GM10847 (cell line): ENCODE measurements around the gene USP19.

ENCODE experiments used
- POLR2A ChIP-seq: IDR thresholded peaks from 2 replicates; pipeline ENCODE4 v1.6.1; 2011; ENCODE audit not compliant: insufficient read length; ENCODE audit errors: extremely low read depth

Gene USP19

DNA sequence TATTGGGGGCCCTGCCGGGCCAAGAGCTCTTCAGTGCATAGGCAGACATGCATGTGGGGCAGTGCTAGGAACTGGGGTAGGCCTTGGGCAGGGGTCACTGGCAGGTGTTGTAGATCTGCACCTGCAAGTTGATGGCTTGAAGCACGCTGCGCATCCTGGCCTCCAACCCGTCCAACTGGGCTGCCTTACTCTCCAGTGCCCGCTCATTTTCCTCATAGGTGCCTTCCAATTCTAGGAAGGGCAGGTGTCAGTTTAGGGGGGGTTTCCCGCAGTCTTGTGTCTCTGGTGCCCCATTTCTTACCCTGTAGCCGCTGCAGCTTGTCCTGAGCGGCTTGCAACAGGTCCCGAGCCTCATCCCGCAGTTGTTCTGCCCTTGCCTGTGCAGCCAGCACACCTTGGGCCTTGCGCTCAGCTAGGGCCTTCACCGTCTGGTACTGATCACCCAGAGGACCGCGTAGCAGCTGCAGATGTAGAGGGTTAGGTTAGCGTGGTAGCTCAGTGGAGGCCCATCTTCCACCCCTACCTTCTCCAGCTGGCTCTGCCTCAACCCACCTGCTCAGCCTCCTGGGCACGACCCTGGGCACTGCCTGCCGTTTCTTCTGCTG lies 611 bp upstream of the USP19 start:
- TF ChIP-seq POLR2A: no peak

DNA sequence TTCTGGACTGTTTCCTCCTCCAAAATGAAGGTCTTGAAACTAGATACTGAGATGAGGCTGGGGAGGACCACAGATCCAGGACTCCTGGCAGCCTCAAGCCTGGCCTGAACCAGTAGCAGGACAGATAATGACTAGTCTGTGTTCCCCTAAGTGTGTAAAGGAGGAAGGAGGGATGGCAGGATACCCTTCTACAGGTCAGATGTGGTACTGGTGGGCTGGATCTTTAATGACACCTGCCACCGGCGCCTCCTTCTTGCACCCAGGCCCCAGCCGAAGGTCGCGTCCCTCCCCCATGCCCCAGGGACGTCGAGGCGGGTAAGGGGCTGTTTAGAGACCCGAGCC lies 556 bp downstream of the USP19 start:
- TF ChIP-seq POLR2A: no peak

DNA sequence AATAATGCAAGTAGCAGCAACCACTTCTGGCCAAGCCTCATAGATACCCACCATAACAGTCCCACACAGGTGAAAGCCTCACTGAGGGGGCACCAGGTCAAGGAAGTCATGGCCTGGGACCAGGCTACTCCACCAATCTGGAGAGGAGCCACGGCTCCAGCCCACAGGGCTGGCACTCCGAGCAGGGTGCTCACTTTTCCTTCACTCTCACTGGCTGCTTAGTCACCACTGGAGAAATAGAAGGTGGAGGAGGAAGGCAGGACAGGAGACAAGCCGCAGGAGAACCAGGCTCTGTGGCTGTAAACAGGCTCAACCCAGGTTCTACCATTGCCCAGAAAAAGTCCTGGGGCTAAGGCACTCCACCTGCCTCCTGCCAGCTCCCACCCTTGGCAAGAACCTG lies 1.2 kb downstream of the USP19 start:
- no peak for TF ChIP-seq POLR2A

DNA sequence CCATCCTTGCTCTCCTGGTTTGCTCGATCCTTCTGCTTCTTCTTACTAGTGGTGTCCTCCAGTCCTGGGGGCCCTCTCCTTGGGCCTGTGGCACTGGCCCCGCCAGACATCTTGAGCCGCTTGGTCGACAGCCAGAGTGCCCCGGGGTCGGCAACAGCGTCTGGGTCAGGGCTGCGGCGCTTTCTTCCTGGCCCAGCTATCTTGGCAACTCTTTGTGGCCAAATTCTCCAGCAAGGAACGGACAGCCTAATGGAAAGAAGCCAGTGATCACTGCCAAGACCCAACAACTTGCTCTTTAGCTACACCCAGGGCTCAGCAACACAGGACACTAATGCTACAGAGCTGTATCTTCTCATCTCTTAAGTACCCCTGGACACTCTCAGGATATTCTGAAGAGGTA lies 1.6 kb downstream of the USP19 start:
- TF ChIP-seq POLR2A: no peak

DNA sequence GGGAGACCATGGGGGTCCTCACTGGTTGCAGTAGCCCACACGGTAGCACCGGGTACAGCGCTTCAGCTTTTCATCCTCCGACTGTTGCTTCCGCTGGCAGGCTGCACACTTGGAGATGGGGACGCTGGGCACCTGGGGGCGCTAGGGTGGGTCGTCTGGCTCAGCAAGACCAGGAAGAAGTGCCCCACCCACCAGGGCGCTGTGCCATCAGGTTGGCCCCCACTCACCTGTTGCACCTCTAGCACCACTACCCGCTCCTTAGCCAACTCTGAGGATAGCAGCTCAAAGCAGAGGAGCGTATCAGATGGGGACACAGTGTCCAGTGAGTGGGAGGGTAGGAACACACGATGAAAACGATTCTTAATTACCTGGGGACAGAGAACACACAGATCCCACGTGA lies 8.4 kb downstream of the USP19 start:
- no peak for TF ChIP-seq POLR2A

DNA sequence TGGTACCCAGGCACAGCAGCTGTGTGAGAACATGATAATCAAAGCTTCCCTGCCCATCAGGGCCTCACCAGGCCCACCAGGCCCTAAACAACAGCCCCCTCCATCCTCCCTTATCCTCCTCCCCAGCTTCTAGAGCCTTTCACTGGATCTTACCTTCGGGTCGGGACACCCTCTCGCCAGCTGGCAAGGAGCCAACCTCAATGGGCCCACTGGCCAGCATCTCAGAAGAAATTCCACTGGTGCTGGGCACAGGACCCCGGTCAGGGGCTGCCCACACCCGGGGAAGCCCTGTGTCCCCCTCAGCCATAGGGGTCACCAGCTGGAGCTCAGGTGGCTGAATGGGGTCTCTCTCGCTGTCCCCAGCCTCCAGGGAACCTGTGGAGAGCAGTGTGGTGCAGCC lies 9.3 kb downstream of the USP19 start:
- no peak for TF ChIP-seq POLR2A

DNA sequence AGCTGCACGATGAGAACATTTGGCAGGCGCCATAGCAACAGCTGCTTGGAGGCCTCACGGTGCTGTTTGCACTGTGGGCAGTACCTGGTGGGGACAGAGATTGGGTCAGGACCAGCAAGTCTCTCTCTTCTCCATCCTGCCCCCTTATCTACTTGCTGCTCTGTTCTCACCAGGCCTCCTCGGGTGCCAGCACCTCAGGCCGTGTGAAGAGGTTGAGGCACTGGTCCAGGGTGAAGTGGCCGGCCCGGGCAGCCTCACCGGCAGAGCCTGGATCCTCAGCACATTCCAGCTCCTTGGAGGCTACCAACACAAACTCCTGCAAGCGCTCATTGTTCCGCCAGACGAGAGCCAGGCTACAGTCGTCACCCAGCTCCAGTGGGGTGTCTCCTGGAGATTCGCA lies 9.8 kb downstream of the USP19 start:
- TF ChIP-seq POLR2A: no peak

DNA sequence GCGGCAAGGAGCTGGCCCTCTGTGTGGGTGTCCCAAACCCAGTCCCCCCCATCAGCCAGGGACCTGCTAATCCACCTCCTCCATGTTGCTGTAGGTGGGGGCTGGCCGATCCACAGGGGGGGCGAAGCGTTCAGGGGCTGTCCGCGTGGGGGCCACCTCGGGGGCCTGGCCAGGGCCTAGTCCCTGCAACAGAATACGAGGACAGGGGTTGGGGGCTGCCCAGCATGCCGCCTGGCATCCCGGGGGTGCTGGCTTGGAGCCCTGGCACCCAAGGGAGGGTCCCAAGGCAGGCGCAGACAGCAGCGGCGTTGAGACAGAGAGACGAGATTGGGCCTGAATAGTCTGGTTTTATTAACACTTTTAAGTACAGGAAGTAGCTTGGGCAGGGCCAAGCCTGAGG lies 12.3 kb downstream of the USP19 start:
- TF ChIP-seq POLR2A: no peak

DNA sequence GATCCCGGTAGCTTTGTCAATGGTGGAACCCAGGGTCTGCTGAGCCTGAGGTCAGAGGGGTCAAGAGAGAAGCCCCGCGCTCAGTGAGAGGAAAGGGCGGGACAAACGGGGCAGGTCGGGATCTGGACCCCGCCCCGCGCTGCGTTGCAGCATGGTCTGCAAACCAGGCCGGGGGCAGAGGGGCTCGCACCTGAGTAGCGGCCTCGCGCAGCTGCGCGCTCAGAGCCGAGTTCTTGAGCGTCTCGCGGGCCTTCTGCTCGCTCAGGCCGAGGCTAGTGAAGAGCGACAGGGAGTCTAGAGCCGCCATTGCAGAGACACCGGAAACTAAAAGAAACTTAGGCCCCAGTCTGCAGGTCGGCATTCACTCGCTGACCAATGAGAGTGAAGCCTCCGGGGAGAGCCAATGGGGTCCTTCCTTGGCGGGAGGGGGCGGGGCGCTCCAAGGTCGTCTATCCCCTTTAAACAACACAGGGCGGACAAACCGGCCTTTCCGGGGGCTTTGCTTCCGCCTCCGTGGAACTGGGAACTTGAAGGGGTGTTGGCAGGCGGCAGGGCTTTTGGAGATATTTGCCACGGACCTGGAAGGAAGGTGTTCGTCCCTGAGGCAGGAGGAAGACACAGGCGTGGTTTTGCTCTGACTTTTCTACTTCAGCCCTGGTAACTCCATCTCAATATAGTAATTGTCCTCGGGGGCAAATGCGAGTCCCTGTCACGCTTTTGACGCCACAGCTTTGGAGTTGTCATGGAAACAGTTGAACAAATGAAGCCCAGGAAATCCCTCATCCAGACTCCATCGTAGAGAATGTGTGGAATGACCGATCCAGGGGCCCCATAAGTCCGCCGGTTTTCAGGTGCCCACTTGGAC lies 16.0 kb downstream of the USP19 start, which contains the start of gene QARS1:
Gene QARS1, minus strand, starts transcription at position 331 of the 865 bp plus-strand sequence. Its CDS starts 24 bp downstream, at position 307.
- TF ChIP-seq POLR2A: peak; percentile 62

DNA sequence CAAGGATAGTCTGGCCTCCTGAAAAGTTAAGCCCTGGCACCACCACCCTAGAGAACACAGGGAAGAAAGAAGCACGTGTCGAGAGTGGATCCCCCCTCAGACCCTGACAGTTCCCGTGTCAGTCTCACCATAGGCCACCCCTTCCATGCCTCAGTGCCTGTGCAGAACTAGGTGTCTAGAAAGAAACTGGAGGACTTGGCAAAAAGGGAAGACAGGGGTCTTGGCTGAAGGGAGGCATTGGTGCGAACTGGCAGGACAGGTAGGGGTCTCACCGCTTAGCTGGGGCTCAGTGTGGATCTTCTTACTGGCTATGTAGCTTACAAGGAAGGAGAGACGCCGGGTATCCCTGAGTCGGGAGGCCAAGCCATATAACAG lies 16.6 kb downstream of the USP19 start:
- TF ChIP-seq POLR2A: no peak

DNA sequence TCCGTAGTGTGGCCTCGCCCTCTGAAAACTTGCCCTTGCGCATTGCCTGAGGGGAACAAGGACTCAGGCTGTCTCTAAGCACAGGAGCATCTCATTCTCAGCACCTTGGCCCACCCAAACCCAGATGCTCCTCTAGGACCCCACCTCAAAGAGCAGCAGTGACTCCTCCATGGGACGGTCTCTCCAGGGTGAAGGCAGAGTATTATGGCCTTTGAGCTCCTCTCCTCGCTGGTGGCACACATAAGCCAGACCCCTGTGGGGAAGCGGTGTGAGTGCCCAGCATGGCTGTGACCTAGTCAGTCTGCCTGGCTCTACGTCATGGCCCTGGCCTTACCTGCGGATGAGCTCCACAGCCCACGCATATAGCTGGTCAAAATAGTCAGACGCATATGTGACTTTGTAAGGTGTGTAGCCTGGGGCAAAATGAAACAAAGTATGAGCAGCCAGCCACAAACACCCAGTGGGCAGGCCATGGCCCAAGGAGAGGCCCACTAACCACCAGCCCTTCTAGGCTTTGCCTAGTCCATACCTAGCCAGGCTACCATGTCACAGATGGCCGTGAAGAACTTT lies 20.5 kb downstream of the USP19 start:
- TF ChIP-seq POLR2A: no peak

DNA sequence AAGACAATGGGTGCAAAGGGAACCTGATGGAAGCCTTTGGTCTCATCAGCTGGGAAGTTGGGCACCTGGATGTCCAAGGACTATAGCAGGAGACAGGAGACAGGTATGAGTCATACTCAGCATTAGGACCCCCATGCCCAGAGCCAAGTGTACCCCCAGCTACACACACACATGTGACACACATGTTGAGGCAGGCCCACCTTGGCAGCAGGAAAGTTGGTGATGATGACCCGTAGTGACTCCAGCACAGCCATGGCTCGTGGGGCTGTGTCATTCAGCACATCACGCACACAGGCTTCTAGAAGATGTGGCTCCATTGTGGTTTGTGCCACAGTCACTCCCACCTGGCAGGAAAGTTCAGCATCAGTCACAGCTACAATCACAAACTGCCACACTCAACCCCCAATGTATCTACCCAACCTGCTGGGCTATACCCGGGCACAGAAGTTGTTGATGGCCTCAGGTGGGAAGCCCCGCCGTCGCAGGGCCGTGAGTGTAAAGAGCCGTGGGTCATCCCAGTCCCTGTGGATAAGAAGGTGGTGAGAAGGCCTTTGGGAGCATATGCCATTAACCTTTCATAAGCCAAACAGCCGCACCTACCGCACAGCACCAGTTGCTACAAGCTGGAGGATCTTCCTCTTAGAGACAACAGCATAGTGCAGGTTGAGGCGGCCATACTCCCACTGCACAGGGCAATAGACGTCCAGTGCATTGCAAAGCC lies 21.6 kb downstream of the USP19 start:
- no peak for TF ChIP-seq POLR2A

DNA sequence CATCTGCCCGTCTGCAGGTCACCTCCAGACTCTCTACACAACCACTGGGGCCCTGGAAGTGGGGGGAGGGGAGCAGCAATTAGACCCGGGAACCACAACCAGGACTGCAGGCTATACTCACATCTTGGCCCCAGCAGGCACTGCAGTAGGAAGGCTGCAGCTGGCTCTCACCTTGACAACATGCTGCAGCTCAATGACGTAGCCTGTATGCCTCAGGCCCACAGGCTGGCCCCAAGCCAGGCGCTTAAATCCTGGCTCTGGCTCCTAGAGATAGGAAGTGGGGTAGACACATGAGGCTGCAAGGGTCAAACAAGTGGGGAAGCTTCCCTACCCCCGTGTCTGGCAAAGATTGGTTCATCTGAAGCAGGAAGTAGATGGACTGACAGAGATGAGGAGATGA lies 22.2 kb downstream of the USP19 start:
- no peak for TF ChIP-seq POLR2A

DNA sequence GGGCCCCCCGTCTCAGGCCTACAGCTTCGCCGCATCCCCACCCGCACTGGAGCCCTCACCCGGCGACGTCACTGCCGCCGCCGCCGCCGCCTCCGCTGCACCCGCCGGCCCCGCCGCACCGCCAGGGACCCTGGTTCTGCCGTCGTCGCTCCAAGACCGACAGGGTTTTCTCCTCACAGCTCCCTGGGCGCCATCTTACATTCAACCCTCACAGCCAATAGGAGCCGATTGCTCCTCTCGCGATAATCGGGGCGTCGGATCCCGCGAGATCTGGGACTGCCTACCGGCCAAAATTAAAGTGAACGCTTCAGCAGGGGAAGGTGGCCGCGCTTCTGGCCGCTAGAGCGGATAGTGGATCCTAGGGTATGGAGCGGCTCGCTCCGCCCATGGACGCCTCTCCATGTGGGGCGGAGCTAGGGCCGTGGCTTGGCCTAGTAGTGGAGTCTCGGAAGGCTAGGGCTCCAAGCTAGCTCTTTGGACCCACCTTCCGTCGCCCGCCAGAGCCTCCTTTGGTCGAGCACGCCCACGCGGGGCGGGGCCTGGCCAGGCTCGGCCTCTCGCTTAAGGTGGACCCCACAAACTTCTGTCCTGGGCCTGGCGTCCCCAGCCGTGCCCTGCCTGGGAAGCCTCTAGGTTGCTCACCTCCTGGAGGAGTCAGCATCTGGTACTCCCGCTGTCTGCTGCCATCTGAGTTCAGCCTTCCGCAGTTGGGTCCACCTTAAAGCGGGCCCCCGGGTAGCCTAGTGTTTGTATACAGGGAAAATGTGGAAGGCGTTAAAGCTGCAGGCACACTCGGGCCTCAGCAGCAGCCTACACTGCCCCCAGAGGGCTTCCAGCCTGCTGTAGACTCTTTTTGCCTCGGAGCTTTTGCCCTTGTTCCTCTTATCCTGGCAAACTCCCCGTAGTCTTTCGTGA lies 26.5 kb downstream of the USP19 start, which contains the start of gene QRICH1:
Gene QRICH1, minus strand, starts transcription at position 219 of the 915 bp plus-strand sequence. CDS start 17,054 bp downstream, outside the sequence.
- TF ChIP-seq POLR2A: peak; percentile 73
